ENCODE results near the gene C16orf78.
A peak's percentile ranks its signal among the peaks of the same experiment; 100 is the strongest.

The C16orf78 gene

DNA sequence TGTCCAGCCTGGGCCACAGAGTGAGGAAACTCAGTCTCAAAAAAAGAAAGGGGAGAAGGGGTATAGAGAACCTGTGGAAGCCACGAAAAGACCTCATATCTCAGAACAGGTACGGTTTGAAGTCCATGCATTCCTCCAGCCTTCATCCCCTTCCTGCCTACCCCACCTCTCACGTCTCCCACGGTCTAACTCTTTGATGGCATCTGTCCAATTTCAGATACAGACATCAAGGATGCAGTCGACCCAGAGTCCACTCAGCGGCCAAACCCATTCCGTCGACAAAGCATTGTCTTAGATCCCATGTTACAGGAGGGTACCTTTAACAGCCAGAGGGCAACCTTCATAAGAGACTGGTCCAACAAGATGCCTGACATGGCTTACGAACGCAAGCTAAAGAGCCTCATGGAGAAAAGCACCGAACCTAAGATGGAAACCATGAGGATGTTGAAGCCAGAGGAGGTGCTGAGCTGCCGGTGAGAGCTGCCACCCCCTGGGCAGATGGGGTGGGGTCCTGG, 22.7 kb downstream of the C16orf78 start:
- no peaks in the 10 kb centered on the region for H3K4me1 ChIP-seq (ENCODE audit: insufficient read depth, insufficient read length)
- DNase-seq (ENCODE audit: low read depth, low spot score), result no peak
- no peaks in the 10 kb centered on the region for H3K27me3 ChIP-seq (ENCODE audit: insufficient read depth, insufficient read length)
- H3K4me3 ChIP-seq (ENCODE audit: insufficient read length, low read depth), result no peak overlapping the region
- H3K9me3 ChIP-seq (ENCODE audit: insufficient read depth, low read length), result no peaks in the 10 kb centered on the region
- H3K9ac ChIP-seq (ENCODE audit: insufficient read length, low read depth), result no peak overlapping the region
- TF ChIP-seq ZNF274 (IDR thresholded peaks at IDR 0.05; ENCODE audit: low read depth, low read length) (no peak), YY1 (IDR thresholded peaks at IDR 0.05; ENCODE audit: insufficient read depth, insufficient read length) (no peak), SUZ12 (IDR thresholded peaks at IDR 0.05; ENCODE audit: extremely low read depth, insufficient read depth, insufficient read length) (no peak)
- no peaks in the 10 kb centered on the region for H3K36me3 ChIP-seq (ENCODE audit: insufficient read depth, insufficient read length, low read length)

DNA sequence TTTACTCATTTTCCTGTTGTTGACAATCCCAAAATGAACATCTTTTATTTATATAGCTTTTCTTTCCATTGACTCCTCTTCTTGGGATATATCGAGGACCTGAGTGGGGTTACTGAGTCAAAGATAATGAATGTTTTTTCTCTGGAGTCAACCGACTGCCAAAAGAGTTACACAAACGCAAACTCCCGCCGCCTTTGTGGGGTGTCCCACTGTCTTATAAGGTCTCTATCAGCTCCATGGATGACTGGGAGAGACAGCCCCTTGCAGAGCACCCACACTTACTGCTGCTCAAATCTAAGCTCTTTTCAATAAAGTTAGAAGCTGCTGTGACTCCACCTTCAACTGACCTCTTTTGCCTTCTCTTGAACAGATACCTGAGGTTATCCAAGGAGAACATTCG, 25.2 kb downstream of the C16orf78 start:
- H3K9me3 ChIP-seq (ENCODE audit: insufficient read depth, low read length), result peaks cover 11% of the 10 kb centered on the region; the same call in 1 of the 2 replicates
- DNase-seq (ENCODE audit: low read depth, low spot score), result no peak
- no peak overlapping the region for H3K4me3 ChIP-seq (ENCODE audit: insufficient read length, low read depth)
- no peaks in the 10 kb centered on the region for H3K4me1 ChIP-seq (ENCODE audit: insufficient read depth, insufficient read length)
- H3K9ac ChIP-seq (ENCODE audit: insufficient read length, low read depth), result no peak overlapping the region
- H3K36me3 ChIP-seq (ENCODE audit: insufficient read depth, insufficient read length, low read length), result no peaks in the 10 kb centered on the region
- H3K27me3 ChIP-seq (ENCODE audit: insufficient read depth, insufficient read length), result no peaks in the 10 kb centered on the region
- TF ChIP-seq YY1 (IDR thresholded peaks at IDR 0.05; ENCODE audit: insufficient read depth, insufficient read length) (no peak), ZNF274 (IDR thresholded peaks at IDR 0.05; ENCODE audit: low read depth, low read length) (no peak), SUZ12 (IDR thresholded peaks at IDR 0.05; ENCODE audit: extremely low read depth, insufficient read depth, insufficient read length) (no peak)

DNA sequence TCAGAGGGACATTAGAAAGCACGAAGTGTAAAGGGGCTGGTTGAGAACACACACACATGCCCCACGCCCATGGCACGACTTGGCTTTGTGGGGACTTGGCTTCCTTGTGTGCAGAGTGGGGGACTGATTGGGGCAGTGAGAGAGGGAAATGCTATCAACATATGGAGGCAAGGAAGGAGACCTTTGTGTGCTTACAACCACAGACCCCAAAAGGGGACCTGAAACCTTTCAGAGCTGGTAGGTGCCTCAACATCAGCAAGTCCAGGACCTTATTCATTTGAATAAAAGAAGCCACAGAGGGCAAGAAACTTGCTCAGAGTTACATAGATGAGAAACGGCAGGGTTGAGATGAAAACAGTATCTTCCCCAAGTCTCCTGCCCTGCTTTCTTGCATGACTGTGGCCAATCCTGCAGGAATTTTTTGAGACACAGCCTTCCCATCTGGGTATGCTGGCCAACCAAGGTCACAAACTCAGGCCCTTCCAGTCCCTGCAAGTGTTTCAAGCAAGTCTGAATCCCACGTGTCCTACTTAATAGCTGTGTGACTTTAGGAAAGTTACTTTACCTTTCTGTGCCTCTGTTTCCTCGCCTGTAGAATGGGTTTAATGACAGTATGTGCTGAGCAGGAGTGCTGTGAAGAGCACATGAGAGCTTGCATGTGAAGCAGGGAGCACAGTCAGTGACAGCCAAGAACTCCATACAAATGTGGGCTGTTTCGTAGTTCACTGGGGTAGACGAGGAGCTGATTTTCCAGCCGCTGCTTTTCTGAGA, 26.2 kb downstream of the C16orf78 start:
- Histone ChIP-seq H3K27me3 (ENCODE audit: insufficient read depth, insufficient read length) (no peaks in the 10 kb centered on the region), H3K9ac (ENCODE audit: insufficient read length, low read depth) (no peak overlapping the region), H3K4me1 (ENCODE audit: insufficient read depth, insufficient read length) (no peaks in the 10 kb centered on the region), H3K4me3 (ENCODE audit: insufficient read length, low read depth) (no peak overlapping the region), H3K9me3 (ENCODE audit: insufficient read depth, low read length) (peaks cover 12% of the 10 kb centered on the region; the same call in 1 of the 2 replicates), H3K36me3 (ENCODE audit: insufficient read depth, insufficient read length, low read length) (no peaks in the 10 kb centered on the region)
- TF ChIP-seq SUZ12 (IDR thresholded peaks at IDR 0.05; ENCODE audit: extremely low read depth, insufficient read depth, insufficient read length) (no peak), YY1 (IDR thresholded peaks at IDR 0.05; ENCODE audit: insufficient read depth, insufficient read length) (no peak)
- no peak for DNase-seq (ENCODE audit: low read depth, low spot score)

DNA sequence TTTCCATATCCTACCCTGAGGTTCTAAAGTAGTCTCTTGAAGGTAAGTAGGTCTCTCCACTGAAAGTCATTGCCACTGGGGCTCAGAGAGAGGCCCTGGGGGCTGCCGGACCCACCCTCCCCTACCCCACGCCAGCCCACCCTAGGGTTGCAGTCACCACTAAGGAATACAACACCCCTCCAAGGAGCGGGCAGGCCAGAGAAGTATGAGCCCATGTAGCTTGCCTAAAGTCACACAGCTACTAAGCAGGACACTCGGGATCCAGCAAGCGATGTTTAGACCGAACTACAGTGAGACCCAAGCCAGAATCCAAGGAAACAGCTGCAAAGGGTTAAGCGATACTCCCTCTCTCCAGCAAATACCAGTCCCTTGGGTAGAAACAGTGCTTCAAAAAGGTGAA, 27.0 kb downstream of the C16orf78 start:
- Histone ChIP-seq H3K27me3 (ENCODE audit: insufficient read depth, insufficient read length) (no peaks in the 10 kb centered on the region), H3K4me3 (ENCODE audit: insufficient read length, low read depth) (no peak overlapping the region), H3K9ac (ENCODE audit: insufficient read length, low read depth) (no peak overlapping the region), H3K36me3 (ENCODE audit: insufficient read depth, insufficient read length, low read length) (no peaks in the 10 kb centered on the region), H3K9me3 (ENCODE audit: insufficient read depth, low read length) (peaks cover 12% of the 10 kb centered on the region; the same call in 1 of the 2 replicates), H3K4me1 (ENCODE audit: insufficient read depth, insufficient read length) (no peaks in the 10 kb centered on the region)
- TF ChIP-seq ZNF274 (IDR thresholded peaks at IDR 0.05; ENCODE audit: low read depth, low read length), result no peak
- no peak for TF ChIP-seq YY1 (IDR thresholded peaks at IDR 0.05; ENCODE audit: insufficient read depth, insufficient read length)
- no peak for TF ChIP-seq SUZ12 (IDR thresholded peaks at IDR 0.05; ENCODE audit: extremely low read depth, insufficient read depth, insufficient read length)
- DNase-seq (ENCODE audit: low read depth, low spot score), result no peak

DNA sequence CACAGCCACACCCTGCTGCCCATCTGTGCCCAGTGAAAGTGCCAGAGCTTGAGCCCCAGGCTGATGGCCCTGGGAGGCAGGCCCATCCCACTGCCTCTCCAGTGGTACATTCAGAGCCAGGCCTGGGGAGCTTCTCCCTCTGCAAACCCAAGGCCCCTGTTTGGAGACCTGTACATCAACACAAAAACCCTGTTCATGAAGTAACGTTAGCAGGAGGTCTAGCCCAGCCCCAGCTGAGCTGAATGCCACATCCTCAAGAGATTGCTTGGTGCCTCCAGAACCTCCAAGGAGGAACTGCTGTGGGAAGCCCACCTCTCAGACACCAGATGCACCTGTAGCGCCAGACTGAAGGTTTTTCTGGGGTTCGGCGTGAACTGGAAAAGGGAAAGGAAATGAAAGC, 31.5 kb downstream of the C16orf78 start:
- Histone ChIP-seq H3K9ac (ENCODE audit: insufficient read length, low read depth) (no peak overlapping the region), H3K9me3 (ENCODE audit: insufficient read depth, low read length) (peaks cover 12% of the 10 kb centered on the region; the same call in 1 of the 2 replicates), H3K4me1 (ENCODE audit: insufficient read depth, insufficient read length) (no peaks in the 10 kb centered on the region), H3K27me3 (ENCODE audit: insufficient read depth, insufficient read length) (peaks cover 12% of the 10 kb centered on the region), H3K4me3 (ENCODE audit: insufficient read length, low read depth) (no peak overlapping the region), H3K36me3 (ENCODE audit: insufficient read depth, insufficient read length, low read length) (no peaks in the 10 kb centered on the region)
- TF ChIP-seq SUZ12 (IDR thresholded peaks at IDR 0.05; ENCODE audit: extremely low read depth, insufficient read depth, insufficient read length), result no peak
- TF ChIP-seq YY1 (IDR thresholded peaks at IDR 0.05; ENCODE audit: insufficient read depth, insufficient read length), result no peak
- TF ChIP-seq ZNF274 (IDR thresholded peaks at IDR 0.05; ENCODE audit: low read depth, low read length), result no peak
- DNase-seq (ENCODE audit: low read depth, low spot score), result no peak

DNA sequence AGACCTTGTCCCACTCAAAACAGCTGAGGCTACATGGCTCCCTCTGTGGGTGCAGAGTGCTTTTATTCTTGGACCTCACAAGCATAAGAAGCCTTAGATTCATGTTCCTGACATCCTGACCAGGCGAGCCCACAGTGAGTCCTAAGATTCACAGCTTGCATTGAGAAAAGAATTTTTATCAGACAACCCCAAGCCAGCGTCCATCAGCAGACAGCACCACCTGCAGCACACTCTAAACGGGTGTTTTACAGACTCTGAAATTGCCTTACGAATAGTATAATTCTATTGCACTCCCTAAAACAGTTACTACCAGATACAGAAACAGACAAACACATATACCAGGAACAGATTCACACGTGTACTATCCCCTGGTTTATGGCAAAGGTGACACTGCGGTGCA, 31.9 kb downstream of the C16orf78 start:
- Histone ChIP-seq H3K4me3 (ENCODE audit: insufficient read length, low read depth) (no peak overlapping the region), H3K36me3 (ENCODE audit: insufficient read depth, insufficient read length, low read length) (no peaks in the 10 kb centered on the region), H3K9ac (ENCODE audit: insufficient read length, low read depth) (no peak overlapping the region), H3K9me3 (ENCODE audit: insufficient read depth, low read length) (peaks cover 12% of the 10 kb centered on the region; the same call in 1 of the 2 replicates), H3K27me3 (ENCODE audit: insufficient read depth, insufficient read length) (peaks cover 12% of the 10 kb centered on the region), H3K4me1 (ENCODE audit: insufficient read depth, insufficient read length) (no peaks in the 10 kb centered on the region)
- no peak for TF ChIP-seq YY1 (IDR thresholded peaks at IDR 0.05; ENCODE audit: insufficient read depth, insufficient read length)
- no peak for TF ChIP-seq ZNF274 (IDR thresholded peaks at IDR 0.05; ENCODE audit: low read depth, low read length)
- no peak for TF ChIP-seq SUZ12 (IDR thresholded peaks at IDR 0.05; ENCODE audit: extremely low read depth, insufficient read depth, insufficient read length)
- no peak for DNase-seq (ENCODE audit: low read depth, low spot score)

DNA sequence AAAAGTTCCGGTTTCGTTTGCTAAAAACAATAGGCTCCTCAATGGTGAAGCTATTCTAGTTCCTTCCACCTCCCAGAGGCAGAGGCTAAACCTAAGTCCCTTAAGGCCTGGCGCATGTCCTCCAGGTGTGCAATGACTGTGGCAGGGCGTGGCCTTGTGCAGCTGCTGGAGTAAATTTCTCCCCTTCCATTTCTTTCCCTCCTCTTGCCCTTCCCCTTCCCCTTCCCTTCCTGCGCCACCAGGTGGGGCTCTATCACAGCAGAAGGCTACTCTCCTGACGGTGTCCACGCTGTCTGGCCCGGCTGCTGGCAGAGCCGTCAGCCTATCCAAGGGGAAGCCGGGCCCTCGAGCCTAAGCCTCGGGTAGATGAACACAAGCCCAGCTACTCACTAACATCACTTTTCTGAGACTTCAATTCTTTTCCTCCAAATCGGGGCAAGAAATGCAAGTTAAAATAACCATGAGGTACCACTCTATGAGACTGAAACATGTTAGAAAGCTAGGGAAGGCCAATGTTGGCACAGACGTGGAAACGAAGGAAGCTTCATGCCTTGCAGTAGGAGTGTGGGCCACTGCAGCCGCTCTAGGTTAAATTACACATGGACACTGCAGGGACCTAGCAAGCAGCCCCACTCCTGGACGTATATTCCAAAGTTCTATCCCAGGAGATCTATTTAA, 34.4 kb downstream of the C16orf78 start:
- no peaks in the 10 kb centered on the region for H3K36me3 ChIP-seq (ENCODE audit: insufficient read depth, insufficient read length, low read length)
- H3K9me3 ChIP-seq (ENCODE audit: insufficient read depth, low read length), result peaks cover 8% of the 10 kb centered on the region; the same call in 1 of the 2 replicates
- H3K4me1 ChIP-seq (ENCODE audit: insufficient read depth, insufficient read length), result no peaks in the 10 kb centered on the region
- no peak overlapping the region for H3K9ac ChIP-seq (ENCODE audit: insufficient read length, low read depth)
- H3K27me3 ChIP-seq (ENCODE audit: insufficient read depth, insufficient read length), result peaks cover 12% of the 10 kb centered on the region
- H3K4me3 ChIP-seq (ENCODE audit: insufficient read length, low read depth), result no peak overlapping the region
- DNase-seq (ENCODE audit: low read depth, low spot score), result peak; percentile 85
- TF ChIP-seq YY1 (IDR thresholded peaks at IDR 0.05; ENCODE audit: insufficient read depth, insufficient read length) (no peak), ZNF274 (IDR thresholded peaks at IDR 0.05; ENCODE audit: low read depth, low read length) (no peak), SUZ12 (IDR thresholded peaks at IDR 0.05; ENCODE audit: extremely low read depth, insufficient read depth, insufficient read length) (no peak)

Data from NT2/D1 (cell line).